Natural killer cell (primary cell): ENCODE data around the gene ASTN2. TPM values are rescaled to one million over a fixed set of nuclear protein-coding genes. Genes with fewer than 3 reads are reported as not detected.

Source experiments
- ATAC-seq, 3 donors: fragments of 150-1000 bp in 2 of 3; fragments of 200-7000 bp in 1 of 3; cut with Tn5 transposase; 1 replicate in 1 of 3; 2 replicates in 2 of 3; pipeline ENCODE4 v1.10.0; 2021; ENCODE audit warnings: mild to moderate bottlenecking in 2 of 3, moderate library complexity in 2 of 3
- DNase-seq, 2 donors: peaks; one replicate each; pipeline versions ENCODE4 v3.0.0 to v3.0.0-alpha.2; 2013 to 2021; ENCODE audit warnings: mixed read lengths in 1 of 2
- H3K27ac ChIP-seq: one replicate; pipeline ENCODE4 v1.5.1; 2013; ENCODE audit warnings: mild to moderate bottlenecking, low read length
- H3K27me3 ChIP-seq: one replicate; pipeline ENCODE4 v1.6.1; 2013; ENCODE audit warnings: low read length; ENCODE audit not compliant: control insufficient read depth, insufficient read depth
- H3K36me3 ChIP-seq: one replicate; pipeline ENCODE4 v1.6.1; 2013; ENCODE audit warnings: low read length; ENCODE audit not compliant: control insufficient read depth, insufficient read depth
- H3K4me1 ChIP-seq: one replicate; pipeline ENCODE4 v1.6.1; 2013; ENCODE audit warnings: low read length; ENCODE audit not compliant: control insufficient read depth, insufficient read depth
- H3K4me3 ChIP-seq: one replicate; pipeline ENCODE4 v1.5.1; 2013; ENCODE audit warnings: low read length
- H3K9me3 ChIP-seq: one replicate; pipeline ENCODE4 v1.6.1; 2013; ENCODE audit warnings: low read length; ENCODE audit not compliant: control insufficient read depth, insufficient read depth
- H3K27ac Mint-ChIP-seq, 2 donors: one replicate each; pipeline ENCODE4 v1.8.0; 2022; ENCODE audit warnings: mild to moderate bottlenecking in 2 of 2, mixed read lengths in 2 of 2, moderate library complexity in 1 of 2
- H3K27me3 Mint-ChIP-seq, 2 donors: one replicate each; pipeline ENCODE4 v1.8.0; 2022; ENCODE audit warnings: low read depth in 2 of 2, mixed read lengths in 2 of 2
- H3K36me3 Mint-ChIP-seq: one replicate; pipeline ENCODE4 v1.8.0; 2022; ENCODE audit warnings: mixed read lengths
- H3K4me1 Mint-ChIP-seq, 2 donors: one replicate each; pipeline ENCODE4 v1.8.0; 2022; ENCODE audit warnings: mixed read lengths in 2 of 2
- H3K4me3 Mint-ChIP-seq: one replicate; pipeline ENCODE4 v1.8.0; 2022; ENCODE audit warnings: mild to moderate bottlenecking, moderate library complexity, mixed read lengths
- H3K9me3 Mint-ChIP-seq, 2 donors: one replicate each; pipeline ENCODE4 v1.8.0; 2022; ENCODE audit warnings: mixed read lengths in 2 of 2
- CTCF ChIP-seq: fragments of 200-600 bp; IDR thresholded peaks from one replicate; pipeline ENCODE4 v1.8.0; 2022; ENCODE audit warnings: antibody characterized with exemption
- WGBS: methylation state at CpG from one replicate; pipeline ENCODE4 v1.1.7; 2013; ENCODE audit warnings: missing lambda C conversion rate; ENCODE audit not compliant: insufficient coverage; 5-methylcytosine and 5-hydroxymethylcytosine counted together
- intact Hi-C: fragments of 100-400 bp; cut with micrococcal nuclease; formaldehyde crosslinking; loops from one replicate; pipeline ENCODE4 v1.14.2; 2022
- total RNA-seq, 4 donors: library from RNA; stranded (reverse); fragments of 120-200 nt in 1 of 4; gene quantifications; one replicate each; pipeline versions ENCODE4 v1.2.3 to v1.2.4, GENCODE V29; 2013 to 2022

The ASTN2 gene
- total RNA-seq, 3 donors from 2014 or later (not counting 1 experiment from before 2014, with no cell fraction given) = 3.0 to 3.5 (median 3.2) TPM

GRCh38 chr9:117368684-117369230 lies 46.1 kb downstream of the ASTN2 start:
- Histone ChIP-seq H3K9me3 (no peaks in the 10 kb centered on the region), H3K27me3 (no peaks in the 10 kb centered on the region), H3K4me1 (no peaks in the 10 kb centered on the region), H3K4me3 (no peak overlapping the region), H3K27ac (no peak overlapping the region), H3K36me3 (no peaks in the 10 kb centered on the region)
- Mint-ChIP-seq H3K36me3 (no peaks in the 10 kb centered on the region), H3K4me1 (no peaks in the 10 kb centered on the region), H3K9me3 (peaks cover 0 to 14% of the 10 kb centered on the region in 2 donors), H3K27me3 (no peaks in the 10 kb centered on the region), H3K4me3 (no peak overlapping the region), H3K27ac (no peak overlapping the region)
- no peak for DNase-seq
- no peak for TF ChIP-seq CTCF
- ATAC-seq = no peak
- intact Hi-C loops = no loop called here
- WGBS = 33% methylated on average over 1 of the region's 2 CpGs

- no peak for ATAC-seq
- H3K27me3 Mint-ChIP-seq = no peaks in the 10 kb centered on the region
- no peak for TF ChIP-seq CTCF
- no peak for DNase-seq
- Histone ChIP-seq H3K36me3 (no peaks in the 10 kb centered on the region), H3K9me3 (no peaks in the 10 kb centered on the region), H3K4me3 (no peak overlapping the region), H3K4me1 (no peaks in the 10 kb centered on the region), H3K27ac (no peak overlapping the region), H3K27me3 (no peaks in the 10 kb centered on the region)
- 80% methylated on average over 3 of the region's 3 CpGs for WGBS
- intact Hi-C loops = no loop called here
- no peaks in the 10 kb centered on the region for H3K4me1 Mint-ChIP-seq
- no peak overlapping the region for H3K4me3 Mint-ChIP-seq
- H3K9me3 Mint-ChIP-seq = peaks cover 0 to 13% of the 10 kb centered on the region in 2 donors
- no peak overlapping the region for H3K27ac Mint-ChIP-seq
- no peaks in the 10 kb centered on the region for H3K36me3 Mint-ChIP-seq
Measured at GRCh38 chr9:117365438-117365837, 49.4 kb downstream of the ASTN2 start.

DNA sequence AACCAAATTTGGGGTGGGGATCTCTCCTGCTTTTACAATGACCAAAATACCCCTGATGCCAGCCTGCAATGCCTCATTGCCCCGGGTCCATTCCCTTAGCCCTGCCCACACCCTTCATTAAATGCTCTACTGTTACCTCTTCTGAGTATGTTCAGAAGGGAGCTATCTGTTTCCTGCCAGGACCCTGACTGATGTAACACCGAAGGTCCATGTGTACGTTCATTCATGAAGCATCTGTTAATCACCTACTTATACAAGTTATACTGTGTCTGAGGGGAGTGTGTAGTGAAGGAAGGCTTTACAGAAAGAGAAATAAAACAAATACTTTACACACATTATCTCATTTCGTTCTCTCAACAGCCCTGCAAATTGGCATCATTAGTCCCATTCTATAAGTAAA lies 51.9 kb downstream of the ASTN2 start:
- intact Hi-C loops = no loop called here
- no peaks in the 10 kb centered on the region for H3K4me1 ChIP-seq
- no peaks in the 10 kb centered on the region for H3K27me3 Mint-ChIP-seq
- no peak for TF ChIP-seq CTCF
- ATAC-seq (no peak), DNase-seq (no peak)
- no peaks in the 10 kb centered on the region for H3K9me3 ChIP-seq
- no peaks in the 10 kb centered on the region for H3K36me3 ChIP-seq
- H3K4me1 Mint-ChIP-seq = no peaks in the 10 kb centered on the region
- H3K4me3 Mint-ChIP-seq = no peak overlapping the region
- H3K36me3 Mint-ChIP-seq = no peaks in the 10 kb centered on the region
- WGBS = 55% methylated on average over 1 of the region's 4 CpGs
- no peak overlapping the region for H3K27ac Mint-ChIP-seq
- peaks cover 0 to 15% of the 10 kb centered on the region in 2 donors for H3K9me3 Mint-ChIP-seq
- H3K4me3 ChIP-seq = no peak overlapping the region
- no peak overlapping the region for H3K27ac ChIP-seq
- no peaks in the 10 kb centered on the region for H3K27me3 ChIP-seq

GRCh38 chr9:117359910-117360309 lies 54.9 kb downstream of the ASTN2 start:
- Mint-ChIP-seq H3K27ac (no peak overlapping the region), H3K9me3 (peaks cover 0 to 10% of the 10 kb centered on the region in 2 donors), H3K36me3 (no peaks in the 10 kb centered on the region), H3K4me3 (no peak overlapping the region), H3K4me1 (no peaks in the 10 kb centered on the region), H3K27me3 (no peaks in the 10 kb centered on the region)
- TF ChIP-seq CTCF = no peak
- Histone ChIP-seq H3K27ac (no peak overlapping the region), H3K9me3 (no peaks in the 10 kb centered on the region), H3K4me1 (no peaks in the 10 kb centered on the region), H3K4me3 (no peak overlapping the region), H3K36me3 (no peaks in the 10 kb centered on the region), H3K27me3 (no peaks in the 10 kb centered on the region)
- ATAC-seq (no peak), DNase-seq (no peak)
- 95% methylated on average over 5 of the region's 5 CpGs for WGBS
- intact Hi-C loops = no loop called here
